ENCODE results near the gene ATAD5.
"Not testable (repeated sequence)": the region's sequence is repeated elsewhere in the genome, so short reads cannot be mapped to it uniquely, and the experiment has no call there.

Gene ATAD5

GRCh38 chr17:30906101-30906911 lies 74.5 kb downstream of the ATAD5 start, which contains the start of gene TEFM:
Gene TEFM, minus strand, starts transcription at chr17:30906238. Its CDS starts 40 bp downstream, at chr17:30906198.
- DNase-seq (peak; percentile 86 to 95 (median 89)), ATAC-seq (replicated peaks) (peak; percentile 97)
- Mint-ChIP-seq H3K27ac (peak within 1 kb of the TSS; percentile 96 to 97), H3K36me3 (ENCODE audit: insufficient read depth) (peaks cover 14% of the 10 kb centered on the region), H3K9me3 (no peaks in the 10 kb centered on the region), H3K4me1 (ENCODE audit: low read depth in 2 of 2) (peaks cover 17 to 39% of the 10 kb centered on the region in 2 donors), H3K27me3 (no peaks in the 10 kb centered on the region), H3K4me3 (peak within 1 kb of the TSS; percentile 90 to 91)

GRCh38 chr17:30908717-30909420 lies 77.1 kb downstream of the ATAD5 start:
- no peak for ATAC-seq (replicated peaks)
- no peak for DNase-seq
- Mint-ChIP-seq H3K4me1 (ENCODE audit: low read depth in 2 of 2) (peaks cover 9 to 26% of the 10 kb centered on the region in 2 donors), H3K27me3 (no peaks in the 10 kb centered on the region), H3K27ac (no peak overlapping the region), H3K4me3 (no peak overlapping the region), H3K36me3 (ENCODE audit: insufficient read depth) (peaks cover 7% of the 10 kb centered on the region), H3K9me3 (no peaks in the 10 kb centered on the region)

GRCh38 chr17:30910151-30910550 lies 78.4 kb downstream of the ATAD5 start:
- not testable (repeated sequence) for ATAC-seq (replicated peaks); H3K9me3 Mint-ChIP-seq; H3K4me3 Mint-ChIP-seq; H3K36me3 Mint-ChIP-seq (ENCODE audit: insufficient read depth); H3K27ac Mint-ChIP-seq; DNase-seq; H3K27me3 Mint-ChIP-seq
- H3K4me1 Mint-ChIP-seq (ENCODE audit: low read depth in 2 of 2), result peaks cover 9 to 23% of the 10 kb centered on the region in 2 donors

GRCh38 chr17:30913955-30914354 lies 82.2 kb downstream of the ATAD5 start:
- peaks cover 0 to 8% of the 10 kb centered on the region in 2 donors for H3K27me3 Mint-ChIP-seq
- no peak overlapping the region for H3K4me3 Mint-ChIP-seq
- H3K9me3 Mint-ChIP-seq, result no peaks in the 10 kb centered on the region
- no peaks in the 10 kb centered on the region for H3K36me3 Mint-ChIP-seq (ENCODE audit: insufficient read depth)
- H3K27ac Mint-ChIP-seq, result no peak overlapping the region
- peaks cover 0 to 2% of the 10 kb centered on the region in 2 donors for H3K4me1 Mint-ChIP-seq (ENCODE audit: low read depth in 2 of 2)
- DNase-seq, result no peak
- ATAC-seq (replicated peaks), result no peak

GRCh38 chr17:30915833-30916611 lies 84.3 kb downstream of the ATAD5 start:
- H3K4me3 Mint-ChIP-seq, result no peak overlapping the region
- ATAC-seq (replicated peaks), result no peak

GRCh38 chr17:30917050-30917449 lies 85.3 kb downstream of the ATAD5 start:
- DNase-seq (no peak), ATAC-seq (replicated peaks) (no peak)
- peaks cover 17 to 31% of the 10 kb centered on the region in 2 donors for H3K27me3 Mint-ChIP-seq
- H3K36me3 Mint-ChIP-seq (ENCODE audit: insufficient read depth), result no peaks in the 10 kb centered on the region
- H3K9me3 Mint-ChIP-seq, result no peaks in the 10 kb centered on the region
- H3K4me3 Mint-ChIP-seq, result no peak overlapping the region
- H3K4me1 Mint-ChIP-seq (ENCODE audit: low read depth in 2 of 2), result peaks cover 0 to 5% of the 10 kb centered on the region in 2 donors
- no peak overlapping the region for H3K27ac Mint-ChIP-seq

More at GRCh38 chr17:30915833-30916611, 84.3 kb downstream of the ATAD5 start:
- H3K36me3 Mint-ChIP-seq (ENCODE audit: insufficient read depth), result no peaks in the 10 kb centered on the region
- no peak overlapping the region for H3K27ac Mint-ChIP-seq
- peaks cover 10 to 22% of the 10 kb centered on the region in 2 donors for H3K27me3 Mint-ChIP-seq
- H3K4me1 Mint-ChIP-seq (ENCODE audit: low read depth in 2 of 2), result no peaks in the 10 kb centered on the region
- DNase-seq, result no peak
- H3K9me3 Mint-ChIP-seq, result no peaks in the 10 kb centered on the region

- Mint-ChIP-seq H3K4me1 (ENCODE audit: low read depth in 2 of 2) (peaks cover 6 to 10% of the 10 kb centered on the region in 2 donors), H3K4me3 (no peak overlapping the region)
These were observed 88.5 kb downstream of the ATAD5 start for GRCh38 chr17:30920282-30920681.

GRCh38 chr17:30920683-30921543 lies 89.1 kb downstream of the ATAD5 start:
- DNase-seq (no peak), ATAC-seq (replicated peaks) (no peak)
- peaks cover 3% of the 10 kb centered on the region for H3K36me3 Mint-ChIP-seq (ENCODE audit: insufficient read depth)
- peaks cover 6 to 10% of the 10 kb centered on the region in 2 donors for H3K4me1 Mint-ChIP-seq (ENCODE audit: low read depth in 2 of 2)
- H3K27me3 Mint-ChIP-seq, result peaks cover 40 to 68% of the 10 kb centered on the region in 2 donors
- no peak overlapping the region for H3K27ac Mint-ChIP-seq
- H3K4me3 Mint-ChIP-seq, result peak overlapping the region; percentile 47 to 60
- H3K9me3 Mint-ChIP-seq, result no peaks in the 10 kb centered on the region

More at GRCh38 chr17:30920282-30920681, 88.5 kb downstream of the ATAD5 start:
- ATAC-seq (replicated peaks), result no peak
- no peaks in the 10 kb centered on the region for H3K9me3 Mint-ChIP-seq
- no peak for DNase-seq
- peaks cover 3% of the 10 kb centered on the region for H3K36me3 Mint-ChIP-seq (ENCODE audit: insufficient read depth)
- H3K27ac Mint-ChIP-seq, result no peak overlapping the region
- peaks cover 34 to 62% of the 10 kb centered on the region in 2 donors for H3K27me3 Mint-ChIP-seq

- no peak for ATAC-seq (replicated peaks)
- peak within 1 kb of the TSS in 1 of 2 donors; percentile 72 for H3K27ac Mint-ChIP-seq
- H3K27me3 Mint-ChIP-seq, result peaks cover 48 to 75% of the 10 kb centered on the region in 2 donors
- peaks cover 6 to 10% of the 10 kb centered on the region in 2 donors for H3K4me1 Mint-ChIP-seq (ENCODE audit: low read depth in 2 of 2)
- no peaks in the 10 kb centered on the region for H3K9me3 Mint-ChIP-seq
- peaks cover 3% of the 10 kb centered on the region for H3K36me3 Mint-ChIP-seq (ENCODE audit: insufficient read depth)
- peak within 1 kb of the TSS; percentile 71 to 74 for H3K4me3 Mint-ChIP-seq
- no peak for DNase-seq
These were observed 89.9 kb downstream of the ATAD5 start, which contains the start of gene ADAP2 for GRCh38 chr17:30921544-30922196. Gene ADAP2, plus strand, starts transcription at chr17:30921945. Its CDS starts 70 bp downstream, at chr17:30922015.

GRCh38 chr17:30922235-30923030 lies 90.7 kb downstream of the ATAD5 start:
- ATAC-seq (replicated peaks) (no peak), DNase-seq (no peak)
- peaks cover 6 to 10% of the 10 kb centered on the region in 2 donors for H3K4me1 Mint-ChIP-seq (ENCODE audit: low read depth in 2 of 2)
- peaks cover 3% of the 10 kb centered on the region for H3K36me3 Mint-ChIP-seq (ENCODE audit: insufficient read depth)
- no peaks in the 10 kb centered on the region for H3K9me3 Mint-ChIP-seq
- H3K4me3 Mint-ChIP-seq, result peak overlapping the region; percentile 71 to 74
- peak overlapping the region in 1 of 2 donors; percentile 72 for H3K27ac Mint-ChIP-seq
- H3K27me3 Mint-ChIP-seq, result peaks cover 55 to 83% of the 10 kb centered on the region in 2 donors

- H3K4me1 Mint-ChIP-seq (ENCODE audit: low read depth in 2 of 2), result peaks cover 6 to 10% of the 10 kb centered on the region in 2 donors
- peak overlapping the region in 1 of 2 donors; percentile 34 for H3K4me3 Mint-ChIP-seq
- H3K36me3 Mint-ChIP-seq (ENCODE audit: insufficient read depth), result peaks cover 3% of the 10 kb centered on the region
- DNase-seq (no peak), ATAC-seq (replicated peaks) (no peak)
- no peaks in the 10 kb centered on the region for H3K9me3 Mint-ChIP-seq
- peaks cover 55 to 83% of the 10 kb centered on the region in 2 donors for H3K27me3 Mint-ChIP-seq
- H3K27ac Mint-ChIP-seq, result no peak overlapping the region
These were observed 92.6 kb downstream of the ATAD5 start for GRCh38 chr17:30924341-30924740.

Measured in effector memory CD8-positive, alpha-beta T cell (primary cell).